Cerebellar cortex (tissue), 1 donor: ENCODE data around the gene TRERF1.

Experiments used
- DNase-seq: peaks from one replicate; pipeline ENCODE4 v3.0.0-alpha.2; 2015; ENCODE audit warnings: low spot score

Gene TRERF1

GRCh38 chr6:42251500-42251899 lies 200.2 kb downstream of the TRERF1 start:
- DNase-seq, result peak; percentile 9

GRCh38 chr6:42250274-42250931 lies 201.3 kb downstream of the TRERF1 start:
- DNase-seq, result no peak

DNA sequence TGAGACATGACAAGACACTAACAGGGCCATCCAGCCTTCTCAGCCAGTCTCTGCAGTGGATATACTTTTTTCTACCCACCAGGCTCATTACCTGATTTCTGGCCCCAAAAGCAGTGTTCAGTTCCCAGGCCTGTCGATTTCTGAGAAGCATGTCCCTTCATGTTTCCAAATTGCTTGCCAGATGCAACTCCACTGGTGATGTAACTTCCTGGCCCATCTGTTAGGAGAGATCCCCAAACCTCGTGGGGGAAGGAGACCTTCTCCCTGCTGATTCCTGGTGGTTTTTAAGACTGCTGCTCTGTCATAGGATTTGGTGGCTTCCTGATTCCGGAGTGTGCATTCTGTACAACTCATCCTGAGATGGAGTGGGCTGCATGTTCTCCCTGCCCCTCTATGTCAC lies 202.4 kb downstream of the TRERF1 start:
- no peak for DNase-seq

DNA sequence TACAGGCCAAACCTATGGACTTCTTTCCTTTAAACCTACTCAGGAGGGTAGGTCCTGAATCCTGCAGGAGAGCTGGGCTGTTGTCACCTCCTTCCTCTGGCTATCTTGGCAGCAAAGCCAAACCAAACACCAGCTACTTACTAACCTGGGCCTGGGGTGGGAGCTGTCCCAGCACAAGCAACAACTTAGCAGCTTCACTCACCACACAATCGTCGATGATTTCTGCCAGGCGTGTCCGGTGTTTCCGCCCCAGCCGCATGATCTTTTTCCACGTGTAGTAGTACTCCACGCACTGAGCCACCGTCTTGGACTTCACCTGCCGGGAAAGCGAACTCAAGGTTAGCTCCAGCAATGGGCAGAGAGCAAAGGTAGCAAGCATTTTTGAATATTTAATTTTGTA lies 208.7 kb downstream of the TRERF1 start:
- DNase-seq, result no peak

DNA sequence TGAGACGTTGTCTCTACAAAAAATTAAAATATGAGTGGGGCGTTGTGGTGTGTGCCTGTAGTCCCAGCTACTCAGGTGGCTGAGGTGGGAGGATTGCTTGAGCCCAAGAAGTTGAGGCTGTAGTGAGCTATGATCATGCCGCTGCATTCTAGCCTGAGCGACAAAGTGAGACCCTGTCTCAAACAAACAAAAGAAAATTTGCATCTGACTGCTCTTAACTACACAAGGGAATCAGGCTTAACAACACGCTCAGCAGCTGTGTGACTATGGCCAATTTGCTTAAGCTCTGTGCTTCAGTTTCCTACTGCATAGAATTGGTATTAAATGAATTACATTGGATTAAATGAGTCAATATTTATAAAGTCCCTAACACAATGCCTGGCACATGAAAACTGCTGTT lies 209.8 kb downstream of the TRERF1 start:
- DNase-seq, result no peak

GRCh38 chr6:42239736-42240375 lies 211.9 kb downstream of the TRERF1 start:
- no peak for DNase-seq

DNA sequence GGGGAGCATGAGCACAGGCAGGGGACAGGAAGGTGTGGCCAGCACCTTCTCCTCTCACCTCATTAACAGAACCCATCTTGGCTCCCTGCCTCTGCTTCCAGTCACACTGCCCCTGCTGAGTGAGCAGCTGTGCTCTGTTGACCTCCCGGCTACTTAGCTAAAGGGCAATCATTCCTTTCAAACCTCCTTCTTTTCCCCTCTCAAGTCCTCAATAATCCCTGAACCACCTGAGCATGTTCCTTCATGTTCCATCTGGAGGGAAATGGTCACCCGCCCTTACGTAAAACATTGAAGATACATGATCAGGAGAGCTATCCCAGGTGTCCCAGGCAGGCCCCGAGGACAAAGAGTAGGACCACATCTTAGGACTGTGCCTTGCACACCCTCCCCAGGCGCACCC lies 212.4 kb downstream of the TRERF1 start:
- peak; percentile 22 for DNase-seq

GRCh38 chr6:42237857-42238256 lies 213.9 kb downstream of the TRERF1 start:
- DNase-seq, result no peak

DNA sequence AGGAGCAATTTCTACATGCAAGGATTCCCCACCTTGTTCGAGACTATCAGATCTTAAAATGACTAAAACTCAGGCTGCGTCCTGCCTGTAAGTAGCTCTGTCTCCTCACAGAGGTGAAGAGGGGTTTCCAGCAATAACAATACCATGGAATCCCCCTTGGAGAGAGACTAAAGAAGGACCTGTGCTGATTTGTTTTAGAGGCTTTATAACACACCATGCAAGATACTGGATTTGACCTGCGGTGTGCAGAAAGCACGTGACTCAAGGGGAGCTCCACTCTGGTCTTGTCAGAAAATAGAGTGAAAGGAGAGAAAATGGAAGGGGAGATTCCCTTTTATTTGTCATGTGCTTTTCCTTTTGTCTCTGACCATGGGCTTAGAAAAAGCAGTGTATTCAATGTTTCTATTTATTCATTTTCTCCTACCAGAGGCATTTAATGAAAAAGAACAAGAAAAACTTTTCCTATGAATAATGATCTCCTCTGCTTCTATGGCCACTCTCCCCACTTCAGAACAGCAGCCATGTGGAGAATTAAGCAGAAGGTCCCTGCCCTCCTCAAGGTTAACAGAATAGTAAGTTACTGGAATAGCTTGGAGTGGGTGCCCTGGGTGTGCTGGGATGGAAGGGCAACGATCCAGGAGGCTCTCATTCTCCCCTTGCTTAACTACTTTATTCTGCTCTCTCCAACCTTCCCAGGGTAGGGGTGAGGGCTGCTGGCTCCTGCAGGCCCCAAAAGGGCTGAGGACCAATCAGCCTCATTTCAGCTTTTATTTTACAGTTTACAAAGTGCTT lies 214.8 kb downstream of the TRERF1 start:
- no peak for DNase-seq

DNA sequence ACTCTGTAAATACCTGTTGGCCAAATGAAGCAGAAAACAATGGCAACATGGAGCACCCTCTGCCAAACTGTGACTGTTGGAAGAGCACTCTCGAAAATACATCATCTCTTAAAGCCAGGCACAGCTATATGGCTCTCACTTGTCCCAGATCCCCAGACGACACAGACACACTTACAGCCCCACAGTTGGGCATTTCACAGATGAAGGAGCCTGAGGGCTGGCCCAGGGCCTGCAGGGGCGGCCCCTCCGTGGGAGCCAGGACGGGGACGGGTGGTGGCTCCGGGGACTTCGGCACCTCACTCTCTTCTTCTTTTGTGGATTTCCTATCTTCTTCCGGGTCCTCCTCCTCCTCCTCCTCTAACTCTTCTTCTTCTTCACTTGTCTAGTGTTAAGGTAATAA lies 215.7 kb downstream of the TRERF1 start:
- no peak for DNase-seq

- no peak for DNase-seq
Observed at GRCh38 chr6:42232035-42232434, 219.7 kb downstream of the TRERF1 start.

DNA sequence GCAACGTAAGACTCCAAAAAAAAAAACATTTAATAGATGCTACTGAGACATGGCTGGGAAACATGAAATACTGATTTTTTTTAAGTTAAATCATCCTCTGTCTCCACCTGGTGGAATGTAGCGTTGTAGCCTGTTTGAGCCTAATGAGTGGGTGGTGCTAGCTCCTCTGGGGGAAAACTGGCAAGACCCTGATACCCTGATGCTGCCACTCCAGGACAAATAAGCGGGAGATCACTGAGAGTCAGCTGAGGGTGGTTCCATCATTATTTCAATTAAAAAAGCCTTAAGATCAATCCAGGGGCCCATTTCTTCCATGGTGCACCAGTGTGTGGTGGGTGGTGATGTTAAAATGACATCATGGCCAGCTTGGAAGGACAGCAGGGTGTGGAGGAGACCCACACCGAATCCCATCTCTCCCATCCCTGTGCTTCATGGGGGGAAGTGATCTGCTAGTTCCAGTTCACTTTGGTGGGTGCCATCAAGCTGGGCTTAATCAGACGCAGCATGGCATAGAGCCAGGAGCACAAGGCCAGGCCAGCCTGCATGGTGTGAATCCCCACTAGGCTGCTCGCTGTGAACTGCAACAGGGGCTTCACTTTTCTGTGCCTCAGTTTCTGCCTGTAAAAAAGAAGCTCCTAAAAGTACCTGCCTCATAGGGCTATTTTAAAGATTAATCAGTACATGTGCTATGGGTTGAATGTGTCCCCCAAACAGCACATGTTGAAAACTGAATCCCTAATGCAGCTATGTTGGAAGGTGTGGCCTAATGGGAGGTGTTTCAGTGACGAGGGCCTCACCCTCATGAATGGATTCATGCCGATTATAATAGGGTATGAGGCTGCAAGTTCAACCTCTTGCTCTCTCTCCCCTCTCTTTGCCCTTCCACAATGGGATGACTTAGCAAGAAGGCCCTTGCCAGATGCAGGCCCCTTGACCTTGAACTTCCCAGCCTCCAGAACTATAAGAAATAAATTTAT lies 221.1 kb downstream of the TRERF1 start:
- DNase-seq, result peak; percentile 11

DNA sequence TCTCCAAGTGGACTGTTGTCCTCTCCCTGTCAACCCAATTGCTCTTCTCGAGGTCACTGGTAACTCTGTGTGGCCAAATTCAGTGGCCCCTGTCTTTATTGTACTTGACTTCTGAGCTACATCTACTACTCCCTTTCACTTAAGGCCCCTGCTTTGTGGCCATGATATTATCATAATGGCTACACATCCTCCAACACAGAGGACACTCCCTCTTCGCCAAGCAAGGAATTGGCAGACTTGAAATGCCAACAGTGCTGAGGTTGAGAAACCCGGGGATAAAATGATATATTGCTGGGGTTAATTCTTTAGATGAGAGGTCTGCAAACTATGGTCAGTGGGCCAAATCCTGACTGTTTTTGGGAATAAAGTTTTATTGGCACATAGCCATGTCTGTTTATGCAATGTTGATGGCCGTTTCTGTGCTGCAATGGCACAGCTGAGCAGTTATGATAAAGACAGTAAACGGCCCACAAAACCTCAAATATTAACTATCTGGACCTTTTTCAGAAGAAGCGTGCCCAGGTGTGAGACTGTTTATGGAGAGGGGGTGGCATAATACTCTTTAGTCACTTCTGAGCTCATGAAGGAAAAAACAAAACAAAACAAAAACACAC lies 222.1 kb downstream of the TRERF1 start:
- DNase-seq, result no peak

GRCh38 chr6:42228305-42228704 lies 223.4 kb downstream of the TRERF1 start:
- DNase-seq, result no peak

DNA sequence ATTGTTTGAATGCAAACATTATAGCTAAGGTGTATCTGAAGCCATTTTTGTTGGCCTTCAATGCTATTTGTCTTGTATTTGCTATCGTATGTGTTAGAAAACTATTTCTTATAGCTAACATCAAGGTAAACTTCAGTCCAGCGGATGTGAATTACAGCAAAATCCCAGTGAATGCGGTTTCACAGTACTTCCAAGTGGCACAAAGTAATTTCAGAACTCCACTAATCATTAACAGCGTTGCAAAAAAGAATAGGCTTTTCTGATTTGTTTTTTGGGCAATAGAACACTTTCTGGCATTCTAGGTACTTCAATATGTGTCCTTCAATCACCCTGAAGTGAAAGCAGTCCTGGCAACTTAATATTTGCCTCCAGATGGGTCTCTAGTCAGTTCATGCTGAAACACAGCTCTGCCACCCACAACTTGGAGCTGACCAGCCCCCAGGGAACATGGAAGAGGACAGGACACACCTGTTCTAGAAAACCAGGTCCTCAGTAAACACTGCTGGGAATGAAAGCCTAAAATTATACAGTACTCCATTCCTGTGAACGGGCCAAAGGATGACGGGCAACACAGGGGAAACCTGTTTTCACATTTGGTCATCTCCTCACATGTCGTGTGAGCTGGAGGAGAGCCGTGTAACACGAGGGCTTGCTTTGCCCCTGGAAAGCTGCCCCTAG lies 224.4 kb downstream of the TRERF1 start:
- no peak for DNase-seq

- peak; percentile 16 for DNase-seq
Observed at GRCh38 chr6:42226645-42227143, 225.0 kb downstream of the TRERF1 start.

DNA sequence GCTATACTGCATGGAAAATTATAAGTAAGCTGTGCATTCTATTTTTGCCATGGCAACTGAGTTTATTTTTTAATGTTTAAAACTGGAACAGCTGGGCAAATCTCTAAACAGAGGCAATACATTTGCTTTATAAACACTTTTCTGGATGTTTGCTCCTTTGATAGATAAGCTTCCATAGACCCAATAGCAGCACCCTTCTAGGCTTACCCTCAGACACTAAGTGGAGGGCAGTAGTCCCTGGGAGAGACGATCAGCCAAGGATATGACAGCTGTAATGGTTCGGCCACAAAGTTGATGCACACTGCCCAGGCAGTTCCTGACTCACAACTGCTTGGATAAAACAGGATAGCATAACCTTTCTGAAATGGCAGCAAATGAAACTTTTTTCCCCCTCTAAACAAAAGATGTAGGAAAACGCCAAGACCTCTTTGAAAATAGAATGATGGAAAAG lies 225.5 kb downstream of the TRERF1 start:
- DNase-seq, result no peak

- DNase-seq, result no peak
Observed at GRCh38 chr6:42225419-42225818, 226.3 kb downstream of the TRERF1 start.

DNA sequence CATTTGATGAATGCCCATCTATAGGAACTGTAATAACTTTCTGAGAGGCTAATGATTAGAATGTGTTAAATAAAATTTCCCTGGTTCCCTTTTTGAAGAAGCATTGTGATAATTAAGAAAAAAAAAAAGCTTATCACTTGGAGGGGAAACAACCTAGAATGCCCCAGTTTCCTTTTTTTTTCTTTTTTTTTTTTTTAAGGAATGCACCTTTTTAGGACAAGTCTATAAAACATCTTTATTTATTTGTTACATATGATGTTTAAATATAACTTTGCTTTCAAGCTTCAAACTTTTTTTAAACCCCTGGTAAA lies 226.7 kb downstream of the TRERF1 start:
- no peak for DNase-seq

DNA sequence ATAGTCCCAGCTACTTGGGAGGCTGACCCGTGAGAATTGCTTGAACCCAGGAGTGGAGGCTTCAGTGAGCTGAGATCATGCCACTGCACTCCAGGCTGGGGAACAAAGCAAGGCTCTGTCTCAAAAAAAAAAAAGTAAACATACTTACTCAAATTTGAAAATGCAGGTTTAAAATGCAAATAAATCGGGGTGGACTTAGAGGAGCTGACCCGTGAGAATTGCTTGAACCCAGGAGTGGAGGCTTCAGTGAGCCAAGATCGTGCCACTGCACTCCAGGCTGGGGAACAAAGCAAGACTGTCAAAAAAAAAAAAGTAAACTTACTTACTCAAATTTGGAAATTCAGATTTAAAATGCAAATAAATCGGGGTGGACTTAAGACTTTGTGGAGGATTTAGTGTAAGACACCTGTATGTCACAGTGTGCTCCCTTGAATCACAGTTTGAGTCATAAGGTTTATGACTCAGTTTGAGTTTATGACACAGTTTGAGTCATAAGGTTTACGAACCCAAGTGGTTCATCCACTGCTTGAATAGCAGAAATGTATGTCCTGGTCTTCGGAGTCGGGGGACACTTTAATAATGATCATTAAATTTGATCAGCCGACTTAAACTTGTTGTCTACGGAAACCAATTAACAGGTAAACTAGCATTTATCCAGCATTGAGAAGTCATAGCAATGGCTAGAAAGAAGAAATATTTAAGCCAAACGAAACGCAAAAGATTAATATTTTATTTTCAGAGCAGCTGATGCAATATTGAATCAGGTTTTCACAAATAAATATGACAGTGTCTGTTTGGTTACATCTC lies 227.3 kb downstream of the TRERF1 start:
- no peak for DNase-seq
